ENCODE results near the gene ZFP36L2. TPM values are rescaled to one million over a fixed set of nuclear protein-coding genes. Genes with fewer than 3 reads are reported as not detected.

The ZFP36L2 gene
- total and polyA plus RNA-seq, 9 of the 15 experiments (the other 6 are each of a cell fraction or from before 2014, with no cell fraction given) = 4.1 to 60.6 (median 20.3) TPM

DNA sequence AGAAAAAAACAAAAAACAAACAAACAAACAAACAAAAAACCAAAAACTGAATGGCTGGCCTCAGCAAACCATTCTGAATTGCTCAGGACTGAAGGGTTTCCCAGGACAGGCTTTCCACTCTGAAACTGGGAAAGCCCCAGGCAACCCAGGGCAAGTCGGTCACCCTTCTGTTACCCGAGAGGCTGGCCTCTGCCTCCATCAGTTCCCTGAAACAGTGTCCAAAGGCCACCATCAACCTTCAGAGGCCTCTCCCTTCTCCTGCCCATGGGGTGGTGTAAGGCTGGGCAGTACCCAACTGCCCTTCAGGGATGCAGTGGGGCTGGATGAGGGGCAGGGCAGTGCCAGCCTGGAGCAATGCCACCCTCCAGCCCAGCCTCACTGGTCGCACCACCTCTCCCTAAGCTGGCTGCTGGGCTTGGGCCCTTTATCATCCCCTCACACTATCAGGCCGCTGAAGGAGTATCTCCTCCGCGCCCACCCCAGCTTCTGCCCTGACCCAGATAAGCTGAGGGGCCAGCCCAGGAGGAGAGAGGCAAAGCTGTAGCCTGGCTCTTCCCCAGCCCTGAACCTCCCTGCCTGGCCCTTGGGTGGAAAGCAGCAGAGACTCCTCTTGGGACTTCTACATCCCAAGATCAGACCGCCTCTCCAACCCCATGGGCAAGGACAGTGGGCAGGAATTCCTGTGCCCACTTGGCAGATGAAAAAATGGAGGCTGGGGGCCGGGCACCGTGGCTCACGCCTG is 35.9 kb downstream of the ZFP36L2 start (continued):
- TF ChIP-seq, protein P1, sequence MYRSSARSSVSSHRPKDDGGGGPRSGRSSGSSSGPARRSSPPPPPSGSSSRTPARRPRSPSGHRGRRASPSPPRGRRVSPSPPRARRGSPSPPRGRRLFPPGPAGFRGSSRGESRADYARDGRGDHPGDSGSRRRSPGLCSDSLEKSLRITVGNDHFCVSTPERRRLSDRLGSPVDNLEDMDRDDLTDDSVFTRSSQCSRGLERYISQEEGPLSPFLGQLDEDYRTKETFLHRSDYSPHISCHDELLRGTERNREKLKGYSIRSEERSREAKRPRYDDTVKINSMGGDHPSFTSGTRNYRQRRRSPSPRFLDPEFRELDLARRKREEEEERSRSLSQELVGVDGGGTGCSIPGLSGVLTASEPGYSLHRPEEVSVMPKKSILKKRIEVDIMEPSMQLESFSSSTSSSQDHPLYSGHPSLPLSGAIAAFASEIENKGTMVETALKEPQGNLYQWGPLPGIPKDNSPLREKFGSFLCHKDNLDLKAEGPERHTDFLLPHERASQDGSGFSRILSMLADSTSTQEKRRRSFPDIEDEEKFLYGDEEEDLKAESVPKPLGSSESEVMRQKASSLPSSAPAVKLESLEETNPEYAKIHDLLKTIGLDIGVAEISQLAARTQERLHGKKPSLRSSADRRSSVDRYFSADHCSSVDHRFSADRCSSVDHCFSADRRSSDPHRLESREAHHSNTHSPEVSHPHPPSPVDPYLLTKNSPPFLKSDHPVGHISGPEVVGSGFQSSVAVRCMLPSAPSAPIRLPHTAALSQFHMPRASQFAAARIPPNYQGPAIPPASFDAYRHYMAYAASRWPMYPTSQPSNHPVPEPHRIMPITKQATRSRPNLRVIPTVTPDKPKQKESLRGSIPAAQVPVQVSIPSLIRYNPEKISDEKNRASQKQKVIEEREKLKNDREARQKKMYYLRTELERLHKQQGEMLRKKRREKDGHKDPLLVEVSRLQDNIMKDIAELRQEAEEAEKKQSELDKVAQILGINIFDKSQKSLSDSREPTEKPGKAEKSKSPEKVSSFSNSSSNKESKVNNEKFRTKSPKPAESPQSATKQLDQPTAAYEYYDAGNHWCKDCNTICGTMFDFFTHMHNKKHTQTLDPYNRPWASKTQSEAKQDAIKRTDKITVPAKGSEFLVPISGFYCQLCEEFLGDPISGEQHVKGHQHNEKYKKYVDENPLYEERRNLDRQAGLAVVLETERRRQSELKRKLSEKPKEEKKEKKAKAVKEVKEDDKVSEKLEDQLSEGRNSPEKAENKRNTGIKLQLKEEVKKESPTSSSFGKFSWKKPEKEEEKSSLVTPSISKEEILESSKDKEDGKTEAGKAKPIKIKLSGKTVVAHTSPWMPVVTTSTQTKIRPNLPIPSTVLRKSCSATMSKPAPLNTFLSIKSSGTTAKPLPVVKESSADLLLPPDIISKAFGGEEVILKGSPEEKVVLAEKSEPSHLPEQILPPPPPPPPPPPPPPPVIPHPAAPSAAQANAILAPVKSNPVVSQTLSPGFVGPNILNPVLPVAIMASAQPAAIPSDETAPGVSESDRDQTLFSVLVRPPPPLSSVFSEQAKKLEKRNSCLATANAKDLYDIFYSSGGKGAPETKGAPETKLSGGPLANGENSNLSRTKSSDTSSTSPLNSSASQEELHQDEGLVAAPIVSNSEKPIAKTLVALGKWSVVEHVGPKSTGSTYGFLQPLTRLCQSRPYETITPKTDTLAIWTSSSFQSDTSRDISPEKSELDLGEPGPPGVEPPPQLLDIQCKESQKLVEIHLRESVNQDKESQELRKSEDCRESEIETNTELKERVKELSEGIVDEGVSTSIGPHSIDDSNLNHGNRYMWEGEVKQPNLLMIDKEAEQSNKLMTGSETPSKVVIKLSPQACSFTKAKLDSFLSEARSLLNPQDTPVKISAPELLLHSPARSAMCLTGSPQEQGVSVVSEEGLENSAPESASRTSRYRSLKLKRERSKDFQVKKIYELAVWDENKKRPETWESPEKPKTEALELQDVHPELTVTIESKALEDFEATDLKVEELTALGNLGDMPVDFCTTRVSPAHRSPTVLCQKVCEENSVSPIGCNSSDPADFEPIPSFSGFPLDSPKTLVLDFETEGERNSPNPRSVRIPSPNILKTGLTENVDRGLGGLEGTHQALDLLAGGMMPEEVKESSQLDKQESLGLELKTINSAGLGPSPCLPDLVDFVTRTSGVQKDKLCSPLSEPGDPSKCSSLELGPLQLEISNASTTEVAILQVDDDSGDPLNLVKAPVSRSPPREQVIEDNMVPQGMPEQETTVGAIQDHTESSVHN (IDR thresholded peaks at IDR 0.05; ENCODE audit: borderline replicate concordance in 1 of 2, low read depth in 1 of 2) = no peak
- TF ChIP-seq LARP7 (IDR thresholded peaks at IDR 0.05) (no peak), CEBPG (CRISPR knock-in tag; IDR thresholded peaks at IDR 0.05) (no peak), CEBPG (tag; conservative IDR thresholded peaks at IDR 0.05 in 1 of 2, IDR thresholded peaks at IDR 0.05 in 1 of 2) (no peak), RNF2 (IDR thresholded peaks at IDR 0.05) (peak; percentile 69; the same call in 1 of the 2 replicates), POLR2AphosphoS5 (IDR thresholded peaks at IDR 0.05; ENCODE audit: control insufficient read depth, insufficient read depth, low read depth, low read length) (peak; percentile 95), TFAM (CRISPR knock-in tag; conservative IDR thresholded peaks at IDR 0.05) (no peak), ZBTB7A (IDR thresholded peaks at IDR 0.05; ENCODE audit: borderline replicate concordance, control insufficient read depth, low read depth, low read length) (peak; percentile 95)
- TF ChIP-seq, protein P2, sequence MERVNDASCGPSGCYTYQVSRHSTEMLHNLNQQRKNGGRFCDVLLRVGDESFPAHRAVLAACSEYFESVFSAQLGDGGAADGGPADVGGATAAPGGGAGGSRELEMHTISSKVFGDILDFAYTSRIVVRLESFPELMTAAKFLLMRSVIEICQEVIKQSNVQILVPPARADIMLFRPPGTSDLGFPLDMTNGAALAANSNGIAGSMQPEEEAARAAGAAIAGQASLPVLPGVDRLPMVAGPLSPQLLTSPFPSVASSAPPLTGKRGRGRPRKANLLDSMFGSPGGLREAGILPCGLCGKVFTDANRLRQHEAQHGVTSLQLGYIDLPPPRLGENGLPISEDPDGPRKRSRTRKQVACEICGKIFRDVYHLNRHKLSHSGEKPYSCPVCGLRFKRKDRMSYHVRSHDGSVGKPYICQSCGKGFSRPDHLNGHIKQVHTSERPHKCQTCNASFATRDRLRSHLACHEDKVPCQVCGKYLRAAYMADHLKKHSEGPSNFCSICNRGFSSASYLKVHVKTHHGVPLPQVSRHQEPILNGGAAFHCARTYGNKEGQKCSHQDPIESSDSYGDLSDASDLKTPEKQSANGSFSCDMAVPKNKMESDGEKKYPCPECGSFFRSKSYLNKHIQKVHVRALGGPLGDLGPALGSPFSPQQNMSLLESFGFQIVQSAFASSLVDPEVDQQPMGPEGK (CRISPR knock-in tag; IDR thresholded peaks at IDR 0.05; ENCODE audit: borderline replicate concordance) = no peak
- TF ChIP-seq, protein P3, sequence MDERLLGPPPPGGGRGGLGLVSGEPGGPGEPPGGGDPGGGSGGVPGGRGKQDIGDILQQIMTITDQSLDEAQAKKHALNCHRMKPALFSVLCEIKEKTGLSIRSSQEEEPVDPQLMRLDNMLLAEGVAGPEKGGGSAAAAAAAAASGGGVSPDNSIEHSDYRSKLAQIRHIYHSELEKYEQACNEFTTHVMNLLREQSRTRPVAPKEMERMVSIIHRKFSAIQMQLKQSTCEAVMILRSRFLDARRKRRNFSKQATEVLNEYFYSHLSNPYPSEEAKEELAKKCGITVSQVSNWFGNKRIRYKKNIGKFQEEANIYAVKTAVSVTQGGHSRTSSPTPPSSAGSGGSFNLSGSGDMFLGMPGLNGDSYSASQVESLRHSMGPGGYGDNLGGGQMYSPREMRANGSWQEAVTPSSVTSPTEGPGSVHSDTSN (CRISPR knock-in tag; IDR thresholded peaks at IDR 0.05; ENCODE audit: low read depth) = no peak
- TF ChIP-seq, protein P3 (tag; conservative IDR thresholded peaks at IDR 0.05; ENCODE audit: low read depth) = no peak

Data from K562 (cell line).